CD1c-positive myeloid dendritic cell (primary cell): Measurements from ENCODE around the gene GPX5.
"Not testable (repeated sequence)": the region's sequence is repeated elsewhere in the genome, so short reads cannot be mapped to it uniquely, and the experiment has no call there.

Source experiments
- DNase-seq: peaks from one replicate; pipeline ENCODE4 v3.0.0-alpha.2; 2016; ENCODE audit errors: extremely low spot score

Gene GPX5, protein sequence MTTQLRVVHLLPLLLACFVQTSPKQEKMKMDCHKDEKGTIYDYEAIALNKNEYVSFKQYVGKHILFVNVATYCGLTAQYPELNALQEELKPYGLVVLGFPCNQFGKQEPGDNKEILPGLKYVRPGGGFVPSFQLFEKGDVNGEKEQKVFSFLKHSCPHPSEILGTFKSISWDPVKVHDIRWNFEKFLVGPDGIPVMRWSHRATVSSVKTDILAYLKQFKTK

DNA sequence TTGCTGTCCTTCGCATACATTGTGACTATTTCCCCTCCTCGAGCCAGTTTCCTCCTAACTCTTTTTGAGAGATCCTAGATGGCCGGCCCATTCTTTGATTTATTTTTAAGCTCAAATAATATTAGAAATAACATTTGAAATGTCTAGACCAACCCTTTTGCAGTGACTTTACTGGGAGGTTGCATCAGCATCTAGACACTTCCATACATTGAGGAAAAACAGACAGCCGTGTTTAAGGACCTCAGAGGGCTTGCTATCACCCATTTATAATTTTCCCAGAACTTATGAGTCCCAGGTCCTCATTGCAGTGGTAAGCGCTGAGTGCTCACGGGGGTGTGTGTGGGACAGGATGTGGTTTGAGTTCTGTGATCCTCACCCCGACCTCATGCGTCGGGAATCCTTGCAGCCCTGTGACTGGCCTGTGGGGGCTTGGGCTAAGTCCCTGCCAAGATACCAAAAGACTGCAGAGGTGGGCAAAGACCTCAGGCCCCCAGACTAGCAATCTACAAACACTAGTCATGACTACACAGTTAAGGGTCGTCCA is at the start of gene GPX5:
TSS of gene GPX5 (plus strand) at position 386 of the 544 bp plus-strand sequence. CDS start at position 519, 133 bp downstream.
- DNase-seq: no peak

DNA sequence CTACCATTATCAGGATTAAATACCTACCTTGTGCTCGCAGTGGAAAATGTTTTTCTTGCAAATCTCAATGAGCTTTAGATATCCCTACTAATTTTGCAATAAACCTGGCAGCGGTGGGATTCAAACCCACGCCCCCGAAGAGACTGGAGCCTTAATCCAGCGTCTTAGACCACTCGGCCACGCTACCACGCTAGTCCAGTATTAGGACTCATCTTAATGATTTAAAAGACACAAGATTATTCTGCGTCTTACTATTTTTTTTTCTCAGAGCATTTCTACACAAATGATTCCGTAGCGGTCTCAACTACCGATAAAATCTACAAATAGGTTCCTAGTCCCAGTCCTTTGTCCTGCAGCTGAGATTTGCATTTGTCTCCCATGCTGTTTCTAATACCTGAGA is 47.2 kb upstream of the GPX5 start:
- DNase-seq: no peak

DNA sequence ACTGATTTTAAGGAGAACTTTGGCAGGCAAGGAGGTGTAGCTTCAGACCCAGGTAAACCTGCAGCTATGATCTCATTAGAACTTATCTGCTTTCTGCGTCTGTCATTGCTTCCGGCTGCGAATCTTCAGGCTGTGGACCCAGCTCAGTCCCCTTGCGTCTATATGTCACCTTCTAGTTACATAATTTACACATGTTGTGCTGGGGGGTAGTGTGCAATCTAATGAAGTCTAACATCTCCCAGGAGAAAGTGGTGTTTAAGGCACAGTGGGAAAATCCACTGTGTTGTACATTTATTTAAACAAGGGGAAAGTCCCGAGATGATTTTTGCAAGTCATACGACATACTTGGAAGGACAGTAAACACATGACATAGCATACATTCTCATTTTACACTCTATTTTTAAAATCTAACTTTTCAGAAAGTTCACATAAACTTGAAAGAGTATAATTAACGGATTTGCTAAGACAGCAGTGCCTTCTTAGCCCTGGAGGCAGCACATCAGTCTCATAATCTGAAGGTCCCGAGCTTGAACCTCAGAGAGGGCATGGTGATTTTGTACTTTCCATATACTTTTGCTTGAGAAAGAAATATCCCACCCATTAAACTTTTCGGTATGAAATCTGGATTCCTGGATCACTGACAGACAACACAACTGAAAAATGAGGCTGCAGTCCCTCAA is 45.3 kb upstream of the GPX5 start:
- no peak for DNase-seq

DNA sequence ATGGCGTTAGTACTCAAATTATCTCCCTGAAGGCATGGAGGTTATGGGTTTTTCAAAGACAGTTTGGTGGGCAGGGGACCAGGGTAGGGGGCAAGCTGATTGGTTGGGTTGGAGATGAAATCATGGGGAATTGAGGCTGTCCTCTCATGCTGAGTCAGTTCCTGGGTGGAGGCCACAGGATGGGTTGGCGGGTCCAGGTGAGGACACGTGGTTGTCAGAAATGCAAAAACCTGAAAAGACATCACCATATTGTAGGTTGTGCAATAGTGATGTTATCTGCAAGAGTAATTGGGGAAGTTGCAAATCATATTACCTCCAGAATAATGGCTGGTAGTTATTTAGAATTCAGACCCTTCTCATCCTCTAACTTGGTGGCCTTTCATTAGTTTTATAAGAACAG is 40.2 kb upstream of the GPX5 start:
- no peak for DNase-seq

DNA sequence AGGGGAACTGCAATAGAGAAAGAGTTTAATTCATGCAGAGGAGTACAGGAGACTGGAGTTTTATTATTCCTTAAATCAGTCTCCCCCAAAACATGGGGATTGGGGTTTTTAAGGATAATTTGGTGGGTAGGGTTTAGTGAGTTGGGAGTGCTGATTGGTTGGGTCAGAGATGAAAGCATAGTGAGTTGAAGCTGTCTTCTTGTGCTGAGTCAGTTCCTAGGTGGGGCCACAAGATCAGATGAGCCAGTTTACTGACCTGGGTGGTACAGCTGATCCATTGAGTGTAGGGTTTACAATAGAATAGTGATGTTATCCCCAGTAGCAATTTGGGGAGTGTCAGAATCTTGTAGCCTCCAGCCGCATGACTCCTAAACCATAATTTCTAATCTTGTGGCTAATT is 39.1 kb upstream of the GPX5 start:
- no peak for DNase-seq

DNA sequence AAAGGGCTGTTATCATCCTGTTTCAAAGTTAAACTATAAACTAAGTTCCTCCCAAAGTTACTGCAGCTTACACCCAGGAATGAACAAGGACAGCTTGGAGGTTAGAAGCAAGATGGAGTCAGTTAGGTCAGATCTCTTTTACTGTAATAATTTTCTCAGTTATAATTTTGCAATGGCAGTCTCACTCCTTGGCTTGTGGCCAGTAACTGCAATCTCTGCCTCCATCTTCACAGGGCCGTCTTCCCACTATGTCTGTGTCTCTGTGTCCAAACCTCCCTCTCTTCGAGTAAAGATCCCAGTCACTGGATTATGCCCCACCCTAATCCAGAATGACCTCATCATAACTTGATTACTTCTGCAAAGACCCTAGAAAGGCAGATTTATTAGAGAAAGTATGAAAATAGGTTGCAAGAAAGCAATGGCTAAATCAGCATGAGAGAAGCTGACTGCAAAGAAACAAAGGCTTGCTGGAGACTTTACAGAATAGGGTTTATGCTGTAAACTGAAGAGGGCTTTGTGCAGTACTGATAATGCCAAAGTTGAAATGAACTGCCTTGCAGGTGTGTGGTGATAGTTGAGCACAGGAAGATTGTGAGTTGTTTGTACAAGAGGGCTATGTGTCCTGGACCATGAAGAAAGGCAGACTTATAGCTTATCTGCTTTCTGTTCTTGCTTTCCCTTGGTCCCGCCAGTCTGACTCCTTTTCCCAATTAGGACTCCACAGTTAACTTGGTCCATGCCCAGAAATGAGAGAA is 38.5 kb upstream of the GPX5 start:
- no peak for DNase-seq

DNA sequence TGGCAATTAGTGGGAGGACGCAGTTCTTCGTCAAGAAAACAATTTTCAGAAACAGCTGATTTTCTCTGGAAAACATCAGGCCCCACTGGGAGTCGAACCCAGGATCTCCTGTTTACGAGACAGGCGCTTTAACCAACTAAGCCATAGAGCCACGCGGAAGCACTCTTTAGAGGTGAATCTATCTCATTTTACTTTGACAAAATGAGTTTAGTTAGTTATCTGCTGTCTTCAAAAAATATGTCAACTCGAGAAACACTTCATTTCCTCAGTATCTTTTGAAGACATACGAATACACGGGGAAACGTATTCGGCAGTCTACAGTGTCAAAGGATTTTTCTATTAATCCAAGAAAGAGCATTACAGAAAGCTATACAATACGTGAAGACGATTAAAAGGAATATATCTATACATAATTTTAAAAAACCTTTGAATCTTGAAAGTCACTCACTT is 36.7 kb upstream of the GPX5 start:
- DNase-seq: peak; percentile 4

DNA sequence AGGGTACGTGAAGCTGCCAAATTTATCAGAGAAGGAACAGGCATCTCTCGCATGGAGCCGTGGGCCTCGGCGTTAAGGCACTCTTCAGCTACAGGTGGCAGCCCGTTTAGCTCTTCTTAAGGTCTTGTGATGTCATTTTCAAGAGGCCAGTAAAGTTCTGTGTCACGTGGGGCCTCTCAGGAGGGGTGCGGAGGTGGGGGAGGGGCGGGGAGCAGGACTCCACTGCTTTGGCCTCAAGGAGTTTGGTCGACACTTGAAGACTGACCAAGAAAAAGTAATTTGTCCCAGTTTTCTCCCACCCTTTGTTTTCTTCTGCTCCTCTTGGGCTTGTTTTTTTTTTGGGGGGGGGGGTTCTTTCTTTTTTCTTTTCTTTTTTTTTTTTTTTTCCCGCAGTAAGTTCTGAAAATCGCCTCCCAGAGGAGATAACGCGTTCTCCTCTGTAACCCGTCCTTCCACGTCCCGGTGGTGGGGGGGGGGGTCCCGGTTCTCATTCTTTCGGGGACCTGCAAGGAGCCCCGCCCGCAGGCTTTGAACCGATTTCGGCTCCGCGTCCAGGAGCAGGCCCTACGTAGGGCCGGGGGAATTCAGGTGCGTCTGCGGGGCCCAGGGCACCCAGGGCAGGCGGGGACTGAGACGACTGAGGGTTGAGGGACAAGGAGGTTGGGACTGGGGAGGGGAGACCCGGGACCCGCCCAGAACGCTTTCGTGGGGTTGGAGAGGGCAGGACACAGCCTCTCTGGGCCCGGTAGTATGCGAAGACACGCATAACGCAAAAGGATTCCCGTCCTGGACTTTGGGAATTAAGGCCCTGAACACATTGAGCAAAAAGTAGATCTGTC is 36.1 kb upstream of the GPX5 start:
- no peak for DNase-seq

DNA sequence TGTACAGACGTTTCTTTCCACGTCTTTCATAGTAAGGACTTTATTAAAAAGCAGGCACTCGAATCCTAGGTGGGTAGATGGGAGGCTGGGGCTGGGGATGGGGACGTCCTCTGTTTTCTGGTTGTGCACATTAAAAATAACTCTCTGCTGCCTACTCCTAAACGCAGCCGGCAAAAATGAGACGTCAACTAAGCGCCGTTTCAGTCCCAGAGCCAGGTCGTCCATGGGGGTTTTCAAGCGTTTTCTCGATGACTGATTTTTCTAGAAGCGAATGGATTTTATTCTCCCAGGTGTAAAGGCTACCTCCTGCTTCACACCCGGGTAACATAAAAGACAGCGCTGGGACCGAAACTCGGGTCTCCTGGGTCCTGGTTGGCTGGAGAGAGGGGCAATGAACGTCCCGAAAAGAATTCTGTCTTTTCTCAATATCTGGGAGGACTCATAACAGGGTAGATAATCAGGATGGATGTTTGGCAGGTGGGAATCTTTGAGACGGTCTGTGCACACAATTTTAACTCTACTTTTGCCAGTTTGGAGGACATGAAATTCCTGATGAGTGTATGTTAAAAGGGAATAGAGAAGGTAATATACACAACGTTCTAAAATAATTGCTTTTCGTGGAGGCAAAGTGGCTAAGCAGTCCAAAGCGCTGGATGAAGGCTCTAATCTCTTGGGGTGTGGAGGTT is 35.3 kb upstream of the GPX5 start:
- DNase-seq: no peak

DNA sequence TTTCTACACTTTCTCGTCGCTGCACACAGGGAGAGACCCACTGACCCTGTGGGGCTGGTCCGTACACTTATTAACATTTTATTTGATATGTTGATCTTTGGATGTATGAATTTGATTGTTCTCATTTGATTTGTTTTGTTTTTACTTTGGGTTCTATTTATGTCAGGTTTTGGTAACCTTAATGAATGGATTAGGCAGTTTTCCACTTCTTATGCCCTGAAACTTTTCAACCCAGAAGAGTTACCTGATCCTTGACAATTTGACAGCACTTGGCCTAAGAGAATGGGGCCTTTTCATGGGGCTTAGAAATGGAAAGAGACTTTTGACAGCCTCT is 33.7 kb upstream of the GPX5 start:
- no peak for DNase-seq

DNA sequence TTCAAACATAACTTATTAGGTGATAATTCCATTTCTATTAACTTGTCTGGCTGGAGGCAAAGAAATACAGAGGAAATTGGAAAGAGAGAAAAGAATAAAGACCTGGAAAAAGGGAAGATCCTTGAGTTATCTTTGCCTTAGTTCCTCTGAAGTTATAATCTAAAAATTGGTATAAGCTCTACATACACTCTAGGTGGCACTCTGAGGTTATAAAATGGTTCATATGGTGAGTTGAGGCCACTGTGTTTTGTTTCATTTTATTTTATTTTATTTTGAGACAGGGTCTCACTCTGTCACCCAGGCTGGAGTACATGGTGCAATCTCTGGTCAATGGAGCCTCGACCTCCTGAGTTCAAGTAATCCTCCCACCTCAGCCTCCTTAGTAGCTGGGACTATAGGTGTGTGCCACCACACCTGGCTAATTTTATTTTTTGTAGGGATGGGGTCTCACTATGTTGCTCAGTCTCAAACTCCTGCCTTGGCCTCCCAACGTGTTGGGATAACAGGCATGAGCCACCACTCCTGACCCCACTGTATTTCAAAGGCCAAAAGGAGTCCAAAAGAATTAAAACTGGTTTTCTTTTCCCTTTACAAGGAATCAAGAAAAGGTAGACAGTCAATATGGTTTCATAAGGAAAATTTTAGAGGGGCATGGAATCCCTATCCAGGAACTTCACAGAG is 29.4 kb upstream of the GPX5 start:
- no peak for DNase-seq

DNA sequence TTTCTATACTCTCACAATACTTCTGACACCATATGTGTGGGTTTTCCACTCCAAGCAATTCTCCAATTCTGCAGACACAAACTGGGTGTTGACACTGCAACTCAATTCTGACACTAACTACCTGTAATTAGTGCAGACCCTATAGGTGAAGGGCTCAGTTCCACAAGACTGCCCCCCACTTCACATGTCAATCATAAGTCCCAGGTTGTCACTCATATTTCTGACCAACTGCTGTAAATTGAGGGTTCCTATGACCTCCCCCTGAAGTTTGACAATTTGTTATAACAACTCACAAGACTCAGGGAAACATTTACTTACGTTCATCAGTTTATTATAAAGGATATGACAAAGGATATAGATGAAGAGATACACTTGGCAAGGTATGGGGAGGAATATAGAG is 28.4 kb upstream of the GPX5 start:
- no peak for DNase-seq

DNA sequence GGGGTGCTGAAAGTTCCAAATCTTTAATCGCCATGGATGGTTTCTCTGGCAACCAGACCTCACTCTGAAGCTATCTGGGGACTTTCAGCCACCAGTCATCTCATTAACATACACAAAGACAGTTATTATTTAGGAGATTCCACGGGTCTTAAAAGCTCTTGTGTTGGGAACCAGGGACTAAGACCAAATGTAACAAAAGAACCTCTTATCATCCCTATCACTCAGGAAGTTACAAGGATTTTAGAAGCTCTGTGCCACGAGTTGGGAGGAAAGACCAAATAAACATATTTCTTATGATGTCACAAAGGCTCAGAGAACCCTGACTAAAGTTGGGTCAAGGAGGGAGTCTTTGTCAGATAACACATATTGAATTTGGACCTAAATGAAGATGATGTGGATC is 27.8 kb upstream of the GPX5 start:
- DNase-seq: no peak

DNA sequence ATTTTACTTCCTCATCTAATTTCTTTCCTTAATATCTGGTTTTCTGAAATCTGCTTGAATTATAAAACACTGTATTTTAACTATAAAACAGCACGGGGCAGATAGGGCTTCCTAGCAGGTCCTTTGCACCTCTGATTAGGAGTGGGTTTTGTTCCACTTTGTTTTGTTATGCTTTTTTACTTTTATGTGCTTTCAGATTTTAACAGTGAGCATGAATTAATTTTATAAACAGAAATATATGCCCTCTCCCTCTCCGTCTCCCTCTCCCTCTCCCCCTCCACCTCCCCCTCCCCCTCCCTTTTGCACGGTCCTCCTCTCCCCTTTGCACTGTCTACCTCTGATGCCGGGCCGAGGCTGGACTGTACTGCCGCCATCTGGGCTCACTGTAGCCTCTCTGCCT is 24.4 kb upstream of the GPX5 start:
- DNase-seq: no peak

DNA sequence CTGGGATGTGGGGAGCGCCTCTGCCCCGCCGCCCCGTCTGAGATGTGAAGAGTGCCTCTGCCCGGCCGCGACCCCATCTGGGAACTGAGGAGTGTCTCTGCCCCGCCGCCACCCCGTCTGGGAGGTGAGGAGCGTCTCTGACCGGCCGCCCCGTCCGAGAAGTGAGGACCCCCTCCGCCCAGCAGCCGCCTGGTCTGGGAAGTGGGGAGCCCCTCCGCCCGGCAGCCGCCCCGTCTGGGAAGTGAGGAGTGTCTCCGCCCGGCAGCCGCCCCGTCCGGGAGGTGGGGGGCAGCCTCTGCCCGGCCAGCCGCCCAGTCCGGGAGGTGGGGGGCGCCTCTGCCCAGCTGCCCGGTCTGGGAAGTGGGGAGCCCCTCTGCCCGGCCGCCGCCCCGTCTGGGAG is 23.5 kb upstream of the GPX5 start:
- DNase-seq: not testable (repeated sequence)

DNA sequence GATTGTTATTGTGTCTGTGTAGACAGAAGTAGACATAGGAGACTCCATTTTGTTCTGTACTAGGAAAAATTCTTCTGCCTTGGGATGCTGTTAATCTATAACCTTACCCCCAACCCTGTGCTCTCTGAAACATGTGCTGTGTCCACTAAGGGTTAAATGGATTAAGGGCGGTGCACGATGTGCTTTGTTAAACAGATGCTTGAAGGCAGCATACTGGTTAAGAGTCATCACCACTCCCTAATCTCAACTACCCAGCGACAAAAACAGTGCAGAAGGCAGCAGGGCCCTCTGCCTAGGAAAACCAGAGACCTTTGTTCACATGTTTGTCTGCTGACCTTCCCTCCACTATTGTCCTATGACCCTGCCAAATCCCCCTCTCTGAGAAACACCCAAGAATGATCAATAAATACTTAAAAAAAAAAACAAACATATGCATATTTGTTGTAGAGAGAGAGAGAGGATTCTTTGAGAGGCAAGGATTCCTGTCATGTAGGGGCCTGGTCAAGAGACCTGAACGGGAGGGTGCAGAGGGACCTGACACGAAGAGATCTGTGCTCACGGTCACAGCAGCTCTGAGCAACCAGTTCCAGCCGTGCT is 22.9 kb upstream of the GPX5 start:
- not testable (repeated sequence) for DNase-seq

DNA sequence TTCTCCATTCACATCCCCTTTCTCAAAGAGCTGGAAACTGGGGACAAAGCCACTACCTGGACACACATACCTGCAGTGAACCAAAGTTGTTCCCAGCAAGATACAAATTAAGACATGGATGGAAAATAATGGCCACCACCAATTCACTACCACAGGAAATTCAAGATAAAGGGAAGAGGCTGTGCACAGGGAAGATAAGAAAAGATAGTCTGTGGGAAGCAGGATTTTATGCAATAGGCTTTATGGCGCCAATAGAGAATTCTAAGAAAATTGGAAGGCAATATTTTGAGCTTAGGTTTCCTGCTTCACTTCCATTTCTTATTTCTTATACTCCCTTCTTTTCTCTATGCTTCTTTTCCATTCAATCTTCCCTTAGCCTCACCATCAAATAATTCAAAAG is 19.9 kb upstream of the GPX5 start:
- DNase-seq: no peak

DNA sequence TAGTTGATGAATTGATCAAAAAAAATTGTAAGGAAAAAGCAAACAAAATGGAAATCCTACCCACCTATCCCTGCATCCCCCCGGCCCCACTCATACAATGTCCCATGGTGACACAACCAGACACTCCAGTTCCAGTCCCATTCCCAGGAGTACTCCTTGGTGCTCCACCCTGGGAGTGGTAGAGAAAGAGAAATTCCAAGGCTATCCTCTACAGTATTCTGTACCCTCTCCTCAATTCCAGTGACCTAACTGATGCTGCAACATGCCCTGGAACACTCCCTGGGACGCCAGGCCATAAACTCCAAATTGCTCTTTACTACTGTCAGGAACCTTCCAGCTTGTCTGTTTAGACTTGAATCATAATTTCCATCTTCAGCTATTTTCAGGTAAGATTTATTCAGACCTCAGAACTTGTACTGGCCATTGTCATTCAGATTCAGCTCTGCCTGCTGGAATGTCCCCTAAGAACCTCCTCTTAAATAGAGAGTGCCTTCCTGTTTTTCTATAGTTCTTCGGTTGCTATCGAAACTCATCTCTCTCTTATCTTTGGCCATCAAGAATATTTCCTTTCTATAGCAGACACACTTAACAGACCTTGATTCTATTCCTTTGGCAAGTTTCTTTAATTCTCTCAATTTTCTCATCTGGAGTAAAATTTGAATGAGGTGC is 18.7 kb upstream of the GPX5 start:
- DNase-seq: no peak

DNA sequence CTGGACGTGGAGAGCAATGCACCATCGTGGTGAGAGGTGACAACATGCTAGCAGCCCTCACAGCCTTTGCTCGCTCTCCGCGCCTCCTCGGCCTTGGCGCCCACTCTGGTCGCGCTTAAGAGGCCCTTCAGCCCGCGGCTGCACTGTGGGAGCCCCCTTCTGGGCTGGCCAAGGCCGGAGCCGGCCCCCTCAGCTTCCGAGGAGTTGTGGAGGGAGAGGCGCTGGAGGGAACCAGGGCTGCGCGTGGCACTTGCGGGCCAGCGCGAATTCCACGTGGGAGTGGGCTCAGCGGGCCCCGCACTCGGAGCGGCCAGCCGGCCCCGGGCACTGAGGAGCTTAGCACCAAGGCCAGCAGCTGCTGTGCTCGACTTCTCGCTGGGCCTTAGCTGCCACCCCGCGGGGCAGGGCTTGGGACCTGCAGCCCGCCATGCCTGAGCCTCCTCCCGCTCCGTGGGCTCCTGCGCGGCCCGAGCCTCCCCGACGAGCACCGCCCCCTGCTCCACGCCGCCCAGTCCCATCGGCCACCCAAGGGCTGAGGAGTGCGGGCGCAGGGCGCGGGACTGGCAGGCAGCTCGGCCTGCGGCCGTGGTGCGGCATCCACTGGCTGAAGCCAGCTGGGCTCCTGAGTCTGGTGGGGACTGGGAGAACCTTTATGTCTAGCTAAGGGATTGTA is 13.9 kb upstream of the GPX5 start:
- no peak for DNase-seq
